T-helper 1 cell treated with Interleukin-12 subunit alpha and Interleukin-12 subunit beta and Interleukin-4 antibody, amounts not matched to agents 30 ng/mL and 1 ng/mL, for 36 hours (primary cell): Measurements from ENCODE around the gene FZD7. TPM values are rescaled to one million over a fixed set of nuclear protein-coding genes. Genes with fewer than 3 reads are reported as not detected.

Experiments
- intact Hi-C: fragments of 100-400 bp; cut with micrococcal nuclease; formaldehyde crosslinking; loops from one replicate; pipeline ENCODE4 v1.15.1; 2024
- total RNA-seq: library from RNA; stranded (reverse); gene quantifications from 2 replicates; pipeline ENCODE4 v1.2.3, GENCODE V29; 2022

The FZD7 gene
- total RNA-seq, 1 donor from 2014 or later: 0.29 TPM

GRCh38 chr2:202035941-202036372, 2.3 kb downstream of the FZD7 start:
- intact Hi-C loops: loop anchor here (1.0 to 10.0 kb wide), 2 partner anchors 142 to 961 kb away; partner anchors contain the start of genes HYCC2 and NDUFB3

DNA sequence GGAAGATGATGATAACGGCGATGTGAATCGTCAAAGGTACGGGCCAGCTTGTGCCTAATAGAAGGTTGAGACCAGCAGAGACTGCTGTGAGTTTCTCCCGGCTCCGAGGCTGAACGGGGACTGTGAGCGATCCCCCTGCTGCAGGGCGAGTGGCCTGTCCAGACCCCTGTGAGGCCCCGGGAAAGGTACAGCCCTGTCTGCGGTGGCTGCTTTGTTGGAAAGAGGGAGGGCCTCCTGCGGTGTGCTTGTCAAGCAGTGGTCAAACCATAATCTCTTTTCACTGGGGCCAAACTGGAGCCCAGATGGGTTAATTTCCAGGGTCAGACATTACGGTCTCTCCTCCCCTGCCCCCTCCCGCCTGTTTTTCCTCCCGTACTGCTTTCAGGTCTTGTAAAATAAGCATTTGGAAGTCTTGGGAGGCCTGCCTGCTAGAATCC, 3.0 kb downstream of the FZD7 start:
- intact Hi-C loops: loop anchor here (10.0 kb wide), 1 partner anchor 962 kb away; the partner anchor contains the start of genes HYCC2 and NDUFB3

GRCh38 chr2:202037086-202037485, 3.4 kb downstream of the FZD7 start:
- intact Hi-C loops: loop anchor here (10.0 kb wide), 1 partner anchor 962 kb away; the partner anchor contains the start of genes HYCC2 and NDUFB3

- intact Hi-C loops: loop anchor here (10.0 kb wide), 1 partner anchor 964 kb away; the partner anchor contains the start of genes HYCC2 and NDUFB3
Observed at GRCh38 chr2:202038471-202039277, 5.0 kb downstream of the FZD7 start.

GRCh38 chr2:202039278-202040078, 5.8 kb downstream of the FZD7 start:
- intact Hi-C loops: loop anchor here (10.0 kb wide), 1 partner anchor 965 kb away; the partner anchor contains the start of genes HYCC2 and NDUFB3

DNA sequence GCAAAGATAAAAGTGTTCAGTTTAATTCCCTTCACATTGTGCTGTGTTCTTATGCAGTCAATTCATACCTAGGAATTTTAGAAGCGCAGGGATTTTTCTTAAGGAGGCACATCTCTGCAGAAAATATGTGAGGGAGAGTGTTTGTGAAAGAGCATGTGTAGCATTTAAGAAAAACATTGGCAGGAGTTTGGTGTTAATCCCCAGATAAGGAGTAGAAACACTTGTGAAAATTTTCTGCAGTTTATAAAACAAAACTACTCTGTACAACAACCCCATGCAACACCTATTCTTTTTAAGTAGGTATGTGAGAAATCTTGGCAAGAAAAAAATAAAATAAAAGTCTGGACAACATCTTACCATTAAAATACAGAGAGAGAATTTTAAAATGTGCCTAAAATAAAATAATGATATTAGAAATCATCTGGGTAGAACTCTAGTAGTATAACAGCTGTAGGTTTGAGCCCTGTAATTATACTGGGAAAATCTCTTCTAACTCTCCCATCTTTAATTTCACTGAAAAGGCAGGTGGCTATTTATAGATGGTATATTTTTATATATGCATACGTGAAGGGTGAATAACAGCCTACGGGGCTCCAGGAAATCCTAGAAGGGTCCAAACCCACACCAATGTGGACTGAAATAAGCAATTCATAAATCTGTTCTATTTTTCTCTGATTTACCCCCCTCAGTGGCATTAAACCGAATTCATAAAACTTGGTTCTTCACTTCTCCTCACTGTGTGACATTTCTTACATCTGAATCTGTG, 6.6 kb downstream of the FZD7 start:
- intact Hi-C loops: no loop called here

- intact Hi-C loops: no loop called here
Observed at GRCh38 chr2:202042444-202042843, 8.8 kb downstream of the FZD7 start.

DNA sequence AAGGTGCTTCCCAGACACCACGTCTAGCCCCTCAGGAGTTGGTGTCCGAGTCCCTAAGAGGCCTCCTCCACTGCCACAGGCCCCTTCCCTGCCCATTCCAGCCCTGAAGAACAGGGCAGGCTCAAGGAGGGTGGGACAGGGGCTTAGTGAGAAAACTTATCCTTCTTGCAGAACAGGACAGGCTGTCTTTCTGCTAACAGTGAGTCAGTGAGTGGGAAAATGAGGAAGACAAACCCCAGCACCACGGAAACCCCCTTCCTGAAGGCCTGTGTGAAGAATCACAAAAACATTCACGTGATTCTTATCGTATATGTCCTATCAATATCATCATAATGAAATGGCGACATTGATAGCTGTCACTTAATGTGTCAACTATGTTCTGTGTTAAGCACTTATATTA, 9.8 kb downstream of the FZD7 start:
- intact Hi-C loops: no loop called here

- intact Hi-C loops: no loop called here
Observed at GRCh38 chr2:202044777-202045176, 11.1 kb downstream of the FZD7 start.

- intact Hi-C loops: no loop called here
Observed at GRCh38 chr2:202046572-202046971, 12.9 kb downstream of the FZD7 start.

DNA sequence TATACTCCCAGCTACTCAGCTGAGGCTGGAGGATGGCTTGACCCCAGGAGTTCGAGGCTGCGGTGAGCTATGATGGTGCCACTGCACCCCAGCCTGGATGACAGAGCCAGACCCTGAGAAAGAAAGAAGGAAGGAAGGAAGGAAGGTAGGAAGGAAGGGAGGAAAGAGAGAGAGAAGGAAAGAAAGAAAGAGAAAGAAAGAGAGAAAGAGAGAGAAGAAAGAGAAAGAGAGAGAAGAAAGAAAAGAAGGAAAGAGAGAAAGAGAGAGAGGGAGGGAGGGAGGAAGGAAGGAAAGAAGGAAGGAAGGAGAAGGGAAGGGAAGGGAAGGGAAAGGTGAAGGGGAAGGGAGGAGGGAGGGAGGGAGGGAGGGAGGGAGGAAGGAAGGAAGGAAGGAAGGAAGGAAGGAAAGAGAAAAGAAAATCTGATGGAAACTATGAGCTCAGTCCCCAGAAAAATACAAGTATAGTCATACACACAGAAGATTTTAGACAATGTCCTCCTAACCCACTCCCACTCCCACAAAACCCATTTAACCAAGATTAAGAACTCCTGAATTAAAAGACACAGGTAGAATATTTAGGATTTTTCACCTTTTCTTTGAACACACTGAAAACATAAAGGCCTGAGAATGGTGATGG, 15.6 kb downstream of the FZD7 start:
- intact Hi-C loops: no loop called here

GRCh38 chr2:202049840-202050239, 16.2 kb downstream of the FZD7 start:
- intact Hi-C loops: no loop called here

- intact Hi-C loops: no loop called here
Observed at GRCh38 chr2:202050652-202051051, 17.0 kb downstream of the FZD7 start.

GRCh38 chr2:202051499-202052161, 18.0 kb downstream of the FZD7 start:
- intact Hi-C loops: no loop called here

DNA sequence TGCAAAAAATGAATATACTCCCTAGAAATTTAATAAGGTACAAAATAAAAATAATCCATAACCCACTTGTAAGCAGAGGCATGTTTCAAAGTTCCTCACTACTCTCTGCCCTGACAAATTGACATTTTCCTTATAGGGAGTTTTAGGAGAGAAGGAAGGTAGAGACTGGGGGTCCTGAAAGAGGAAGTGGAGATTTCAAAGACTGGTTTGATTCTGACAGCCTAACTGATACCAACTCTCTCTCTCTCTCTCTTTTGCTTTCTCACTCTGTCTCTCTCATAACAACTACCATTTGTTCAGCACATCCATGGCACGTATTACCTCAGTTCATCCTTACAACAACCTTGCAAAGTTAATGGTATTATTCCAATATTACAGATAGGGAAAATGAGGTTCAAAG, 18.6 kb downstream of the FZD7 start:
- intact Hi-C loops: no loop called here

GRCh38 chr2:202054679-202055078, 21.0 kb downstream of the FZD7 start:
- intact Hi-C loops: no loop called here

GRCh38 chr2:202056611-202057010, 23.0 kb downstream of the FZD7 start:
- intact Hi-C loops: loop anchor here (2.0 kb wide), 1 partner anchor 196 kb away; no protein-coding TSS in a partner anchor

- intact Hi-C loops: no loop called here
Observed at GRCh38 chr2:202060218-202060617, 26.6 kb downstream of the FZD7 start.

DNA sequence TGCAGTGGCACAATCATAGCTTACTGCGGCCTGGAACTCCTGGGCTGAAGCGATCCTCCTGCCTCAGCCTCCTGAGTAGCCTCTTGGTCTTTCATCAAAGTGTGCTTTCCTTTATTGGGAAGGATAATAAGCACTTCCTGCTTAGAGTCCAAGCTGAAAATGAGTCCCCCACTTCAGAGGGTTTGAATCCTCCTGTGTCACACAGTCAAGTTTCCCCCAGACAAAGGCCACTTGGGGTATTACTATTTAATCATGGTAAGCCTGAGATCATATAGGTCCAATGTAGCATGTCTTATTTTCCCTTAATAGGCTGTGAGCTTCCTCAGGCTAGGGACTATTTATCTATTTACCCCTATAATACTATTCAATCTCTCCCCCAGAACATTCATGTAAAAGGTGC, 28.0 kb downstream of the FZD7 start:
- intact Hi-C loops: no loop called here
